ENCODE data around the gene MICAL2. TPM values are rescaled to one million over a fixed set of nuclear protein-coding genes. Genes with fewer than 3 reads are reported as not detected.

Gene MICAL2, protein sequence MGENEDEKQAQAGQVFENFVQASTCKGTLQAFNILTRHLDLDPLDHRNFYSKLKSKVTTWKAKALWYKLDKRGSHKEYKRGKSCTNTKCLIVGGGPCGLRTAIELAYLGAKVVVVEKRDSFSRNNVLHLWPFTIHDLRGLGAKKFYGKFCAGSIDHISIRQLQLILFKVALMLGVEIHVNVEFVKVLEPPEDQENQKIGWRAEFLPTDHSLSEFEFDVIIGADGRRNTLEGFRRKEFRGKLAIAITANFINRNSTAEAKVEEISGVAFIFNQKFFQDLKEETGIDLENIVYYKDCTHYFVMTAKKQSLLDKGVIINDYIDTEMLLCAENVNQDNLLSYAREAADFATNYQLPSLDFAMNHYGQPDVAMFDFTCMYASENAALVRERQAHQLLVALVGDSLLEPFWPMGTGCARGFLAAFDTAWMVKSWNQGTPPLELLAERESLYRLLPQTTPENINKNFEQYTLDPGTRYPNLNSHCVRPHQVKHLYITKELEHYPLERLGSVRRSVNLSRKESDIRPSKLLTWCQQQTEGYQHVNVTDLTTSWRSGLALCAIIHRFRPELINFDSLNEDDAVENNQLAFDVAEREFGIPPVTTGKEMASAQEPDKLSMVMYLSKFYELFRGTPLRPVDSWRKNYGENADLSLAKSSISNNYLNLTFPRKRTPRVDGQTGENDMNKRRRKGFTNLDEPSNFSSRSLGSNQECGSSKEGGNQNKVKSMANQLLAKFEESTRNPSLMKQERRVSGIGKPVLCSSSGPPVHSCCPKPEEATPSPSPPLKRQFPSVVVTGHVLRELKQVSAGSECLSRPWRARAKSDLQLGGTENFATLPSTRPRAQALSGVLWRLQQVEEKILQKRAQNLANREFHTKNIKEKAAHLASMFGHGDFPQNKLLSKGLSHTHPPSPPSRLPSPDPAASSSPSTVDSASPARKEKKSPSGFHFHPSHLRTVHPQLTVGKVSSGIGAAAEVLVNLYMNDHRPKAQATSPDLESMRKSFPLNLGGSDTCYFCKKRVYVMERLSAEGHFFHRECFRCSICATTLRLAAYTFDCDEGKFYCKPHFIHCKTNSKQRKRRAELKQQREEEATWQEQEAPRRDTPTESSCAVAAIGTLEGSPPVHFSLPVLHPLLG
- total RNA-seq = 19.5 and 20.8 TPM in 2 replicates
- long read RNA-seq, partial matches to known transcripts = 0 of 6 reads
- long read RNA-seq, other reads (novel, unspliced or antisense) = 6 of 6 reads

DNA sequence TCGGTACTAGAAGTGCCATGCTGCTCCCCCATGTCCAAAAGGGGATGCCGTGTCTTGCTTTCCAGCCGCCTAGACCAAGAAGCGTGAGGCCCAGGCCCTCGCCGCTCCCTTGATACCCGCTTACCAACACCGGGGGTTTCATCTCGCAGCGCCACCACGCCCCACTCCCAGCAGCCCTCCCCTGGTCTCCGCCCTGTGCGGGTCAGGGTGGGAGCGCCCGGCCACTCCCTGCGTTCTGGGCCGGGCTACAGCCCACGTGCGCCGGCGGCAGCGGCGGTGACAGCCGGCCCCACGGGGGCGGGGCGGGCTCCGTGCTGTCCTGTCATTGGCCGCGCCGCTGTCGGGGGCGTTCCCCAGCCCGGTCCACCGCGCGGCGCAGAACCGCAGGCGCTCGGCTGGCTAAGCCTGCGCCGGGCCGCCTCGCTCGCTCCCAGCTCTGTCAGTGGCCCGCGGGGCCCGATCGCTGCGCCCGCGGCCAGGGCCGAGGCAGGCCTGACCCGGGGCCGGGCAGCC lies at the start of gene MICAL2:
MICAL2 (plus strand) TSS at position 390 of the 513 bp plus-strand sequence. CDS start 51,566 bp downstream, outside the sequence.
- Mint-ChIP-seq H3K27ac (ENCODE audit: unreplicated experiment) (no peak within 1 kb of the TSS), H3K4me3 (ENCODE audit: unreplicated experiment) (peak within 1 kb of the TSS; percentile 74), H3K4me1 (ENCODE audit: unreplicated experiment) (peaks cover 11% of the 10 kb centered on the region), H3K36me3 (ENCODE audit: unreplicated experiment) (no peaks in the 10 kb centered on the region), H3K27me3 (ENCODE audit: unreplicated experiment) (no peaks in the 10 kb centered on the region), H3K9me3 (ENCODE audit: unreplicated experiment) (no peaks in the 10 kb centered on the region)
- peak; percentile 93 for DNase-seq (ENCODE audit: extremely low spot score, unreplicated experiment)
- TF ChIP-seq, protein P1, sequence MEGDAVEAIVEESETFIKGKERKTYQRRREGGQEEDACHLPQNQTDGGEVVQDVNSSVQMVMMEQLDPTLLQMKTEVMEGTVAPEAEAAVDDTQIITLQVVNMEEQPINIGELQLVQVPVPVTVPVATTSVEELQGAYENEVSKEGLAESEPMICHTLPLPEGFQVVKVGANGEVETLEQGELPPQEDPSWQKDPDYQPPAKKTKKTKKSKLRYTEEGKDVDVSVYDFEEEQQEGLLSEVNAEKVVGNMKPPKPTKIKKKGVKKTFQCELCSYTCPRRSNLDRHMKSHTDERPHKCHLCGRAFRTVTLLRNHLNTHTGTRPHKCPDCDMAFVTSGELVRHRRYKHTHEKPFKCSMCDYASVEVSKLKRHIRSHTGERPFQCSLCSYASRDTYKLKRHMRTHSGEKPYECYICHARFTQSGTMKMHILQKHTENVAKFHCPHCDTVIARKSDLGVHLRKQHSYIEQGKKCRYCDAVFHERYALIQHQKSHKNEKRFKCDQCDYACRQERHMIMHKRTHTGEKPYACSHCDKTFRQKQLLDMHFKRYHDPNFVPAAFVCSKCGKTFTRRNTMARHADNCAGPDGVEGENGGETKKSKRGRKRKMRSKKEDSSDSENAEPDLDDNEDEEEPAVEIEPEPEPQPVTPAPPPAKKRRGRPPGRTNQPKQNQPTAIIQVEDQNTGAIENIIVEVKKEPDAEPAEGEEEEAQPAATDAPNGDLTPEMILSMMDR (IDR thresholded peaks at IDR 0.05) = no peak

DNA sequence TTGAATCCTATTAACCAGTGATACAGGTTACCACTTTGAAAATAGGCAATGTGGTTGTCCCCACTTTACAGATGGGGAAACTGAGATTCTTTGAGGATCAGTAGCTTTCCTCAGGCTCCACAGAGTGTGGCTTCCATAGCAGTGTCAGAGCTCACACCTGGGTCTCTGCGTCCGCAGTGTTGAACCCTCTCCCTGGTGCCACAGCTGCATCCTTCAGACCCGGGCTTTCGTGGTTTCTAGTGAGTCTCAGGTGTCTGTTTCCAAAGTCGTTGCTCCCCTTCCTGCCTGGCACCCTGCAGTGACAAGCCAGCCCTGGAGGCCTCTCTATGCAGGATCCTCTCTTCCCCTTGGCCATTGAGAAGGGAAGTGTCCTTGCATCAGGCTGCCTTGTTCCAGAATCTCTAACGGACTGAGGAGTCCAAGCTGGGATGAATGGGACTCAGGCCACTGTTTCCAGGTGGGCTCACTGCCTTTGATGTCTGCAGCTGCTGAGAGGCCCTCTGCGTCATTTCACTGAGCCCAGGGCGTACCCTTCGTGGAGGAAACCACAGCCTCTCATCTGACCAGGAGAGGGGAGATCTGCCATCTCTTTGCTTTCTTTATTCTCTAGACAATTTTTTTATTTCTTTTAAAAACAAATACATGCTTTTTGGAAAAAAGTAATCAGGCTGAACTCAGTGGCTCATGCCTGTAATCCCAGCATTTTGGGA lies 48.4 kb upstream of the MICAL2 start:
- Mint-ChIP-seq H3K36me3 (ENCODE audit: unreplicated experiment) (no peaks in the 10 kb centered on the region), H3K9me3 (ENCODE audit: unreplicated experiment) (peaks cover 12% of the 10 kb centered on the region), H3K27ac (ENCODE audit: unreplicated experiment) (no peak overlapping the region), H3K4me3 (ENCODE audit: unreplicated experiment) (no peak overlapping the region), H3K4me1 (ENCODE audit: unreplicated experiment) (peaks cover 14% of the 10 kb centered on the region), H3K27me3 (ENCODE audit: unreplicated experiment) (no peaks in the 10 kb centered on the region)
- peak; percentile 57 for DNase-seq (ENCODE audit: extremely low spot score, unreplicated experiment)
- TF ChIP-seq, protein P1 (IDR thresholded peaks at IDR 0.05) = no peak

DNA sequence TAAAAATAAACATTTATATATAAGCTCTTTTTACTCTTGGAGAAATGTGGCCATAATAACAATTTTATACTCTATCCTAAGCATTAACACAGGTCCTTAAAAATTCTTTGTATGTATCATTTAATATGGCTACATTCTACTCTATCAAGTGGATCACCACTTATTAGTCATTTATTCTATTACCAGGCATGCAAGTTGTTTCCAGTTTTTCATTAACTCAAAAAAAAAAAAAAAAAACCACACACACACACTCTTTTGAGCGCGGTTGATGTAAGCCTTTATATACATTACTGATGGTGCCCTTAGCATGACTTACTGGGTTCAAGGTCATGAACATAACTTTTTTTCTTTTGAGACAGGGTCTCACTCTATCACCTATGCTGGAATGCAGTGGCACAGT lies 47.1 kb upstream of the MICAL2 start:
- Mint-ChIP-seq H3K36me3 (ENCODE audit: unreplicated experiment) (no peaks in the 10 kb centered on the region), H3K27ac (ENCODE audit: unreplicated experiment) (no peak overlapping the region), H3K4me3 (ENCODE audit: unreplicated experiment) (no peak overlapping the region), H3K27me3 (ENCODE audit: unreplicated experiment) (no peaks in the 10 kb centered on the region), H3K9me3 (ENCODE audit: unreplicated experiment) (peaks cover 9% of the 10 kb centered on the region), H3K4me1 (ENCODE audit: unreplicated experiment) (peaks cover 26% of the 10 kb centered on the region)
- TF ChIP-seq, protein P1 (IDR thresholded peaks at IDR 0.05) = no peak
- DNase-seq (ENCODE audit: extremely low spot score, unreplicated experiment) = no peak

DNA sequence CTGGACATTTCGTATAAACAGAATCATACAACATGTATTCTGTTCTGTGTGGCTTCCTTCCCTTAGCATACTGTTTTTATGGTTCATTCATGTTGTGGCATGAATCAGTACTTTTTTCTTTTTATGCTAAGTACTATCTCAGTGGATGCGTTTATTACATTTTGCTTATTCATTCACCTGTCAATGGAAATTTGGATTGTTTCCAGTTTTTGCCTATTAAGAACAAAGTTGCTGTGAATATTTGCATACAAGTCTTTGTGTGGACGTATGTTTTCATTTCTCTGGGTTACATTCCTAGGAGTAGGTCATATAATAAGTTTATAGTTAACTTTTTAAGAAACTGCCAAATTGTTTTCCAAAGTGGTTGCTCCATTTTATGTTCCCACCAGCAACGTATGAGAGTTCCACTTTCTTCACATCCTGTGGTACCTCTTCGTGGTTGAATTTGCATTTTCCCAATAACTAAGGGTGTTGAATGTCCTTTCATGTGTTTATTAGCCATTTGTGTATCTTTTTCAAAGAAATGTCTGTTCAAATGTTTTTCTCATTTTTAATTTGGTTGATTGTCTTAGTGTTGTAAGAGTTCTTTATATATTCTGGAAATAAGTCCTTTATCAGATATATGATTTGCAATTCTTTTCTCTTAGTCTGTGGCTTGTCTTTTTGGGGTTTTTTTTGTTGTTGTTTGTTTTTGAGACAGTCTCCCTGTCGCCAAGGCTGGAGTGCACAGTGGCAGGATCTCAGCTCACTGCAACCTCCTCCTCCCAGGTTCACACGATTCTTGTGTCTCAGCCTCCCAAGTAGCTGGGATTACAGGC lies 46.0 kb upstream of the MICAL2 start:
- TF ChIP-seq, protein P1 (IDR thresholded peaks at IDR 0.05) = no peak
- Mint-ChIP-seq H3K4me3 (ENCODE audit: unreplicated experiment) (no peak overlapping the region), H3K27ac (ENCODE audit: unreplicated experiment) (no peak overlapping the region), H3K4me1 (ENCODE audit: unreplicated experiment) (peaks cover 26% of the 10 kb centered on the region), H3K9me3 (ENCODE audit: unreplicated experiment) (peaks cover 9% of the 10 kb centered on the region), H3K36me3 (ENCODE audit: unreplicated experiment) (no peaks in the 10 kb centered on the region), H3K27me3 (ENCODE audit: unreplicated experiment) (no peaks in the 10 kb centered on the region)
- no peak for DNase-seq (ENCODE audit: extremely low spot score, unreplicated experiment)

Data from osteocyte (in vitro differentiated cells).